HG03457 (cell line): ENCODE measurements around the gene TDP2.
"Not testable (repeated sequence)": the region's sequence is repeated elsewhere in the genome, so short reads cannot be mapped to it uniquely, and the experiment has no call there.

Source experiments
- ATAC-seq: cut with Tn5 transposase; IDR thresholded peaks from one replicate; pipeline ENCODE4 v1.9.1; 2021; ENCODE audit warnings: moderate number of reproducible peaks; ENCODE audit not compliant: unreplicated experiment

Gene TDP2

DNA sequence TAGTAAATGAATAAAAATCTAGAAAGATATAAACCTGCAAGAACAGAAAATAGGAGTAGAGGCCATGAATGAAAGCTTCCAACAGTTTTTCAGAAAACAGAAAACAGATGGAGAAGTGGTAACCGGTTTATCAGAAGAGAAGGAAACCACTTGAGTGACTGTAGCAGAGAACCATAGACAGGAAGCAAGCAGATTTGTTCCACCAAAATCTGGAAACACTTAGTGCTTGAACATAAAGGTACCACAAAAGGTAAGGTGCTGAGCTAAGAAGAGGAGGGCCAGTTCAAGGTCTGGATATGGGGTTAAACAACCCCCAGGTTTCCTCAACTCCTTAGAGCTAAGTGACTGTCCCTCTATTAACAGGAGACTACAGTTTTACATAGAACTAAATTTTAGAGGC is 11.5 kb downstream of the TDP2 start:
- no peak for ATAC-seq

DNA sequence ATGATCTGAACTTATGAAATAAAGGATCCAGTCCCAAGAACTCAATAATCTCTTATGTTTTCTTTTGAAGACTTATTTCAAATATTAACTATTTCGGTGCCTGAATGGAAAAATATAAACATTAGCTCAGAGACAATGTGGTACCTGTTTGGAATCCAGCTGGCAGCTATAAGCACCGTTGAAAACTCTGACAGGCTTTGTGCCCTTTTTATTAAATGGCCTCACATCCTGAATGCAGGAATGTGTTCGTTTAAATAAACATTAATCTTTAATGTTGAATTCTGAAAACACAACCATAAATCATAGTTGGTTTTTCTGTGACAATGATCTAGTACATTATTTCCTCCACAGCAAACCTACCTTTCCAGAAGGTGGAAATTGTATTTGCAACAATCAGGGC is 16.3 kb downstream of the TDP2 start:
- no peak for ATAC-seq

DNA sequence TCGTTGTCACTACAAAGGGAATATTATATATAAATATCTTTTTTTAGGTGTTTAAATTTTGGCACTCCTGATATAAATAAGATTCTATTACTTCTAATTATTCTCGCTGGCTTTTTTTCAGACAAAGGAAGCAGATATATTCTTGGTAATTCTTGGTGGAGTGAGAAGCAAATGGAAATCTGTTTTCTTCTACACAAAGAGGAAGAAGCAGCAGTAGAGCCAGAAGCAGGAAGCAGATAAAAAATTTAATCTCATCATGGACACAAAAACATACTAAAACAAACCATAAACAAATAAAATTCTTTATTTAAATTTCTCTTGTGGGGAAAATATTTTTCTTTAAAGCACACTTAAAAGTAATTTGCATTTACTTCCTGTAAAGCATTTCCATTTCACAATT is 17.0 kb downstream of the TDP2 start:
- no peak for ATAC-seq

DNA sequence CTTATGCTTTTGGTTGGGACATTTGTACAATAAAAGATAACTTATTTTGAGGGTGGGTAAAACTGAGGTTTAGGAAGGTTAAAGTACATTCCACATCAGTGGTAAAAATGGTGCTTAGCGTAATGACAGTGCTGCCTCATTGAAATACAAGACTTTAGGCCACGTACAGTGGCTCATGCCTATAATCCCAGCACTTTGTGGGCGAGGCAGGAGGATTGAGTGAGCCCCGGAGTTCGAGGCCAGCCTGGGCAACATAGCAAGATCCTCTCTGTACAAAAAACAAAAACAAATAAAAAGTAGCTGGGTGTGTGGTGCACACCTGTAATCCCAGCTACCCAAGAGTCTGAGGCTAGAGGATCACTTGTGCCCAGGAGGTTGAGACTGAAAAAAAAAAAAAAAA is 18.4 kb downstream of the TDP2 start:
- no peak for ATAC-seq

DNA sequence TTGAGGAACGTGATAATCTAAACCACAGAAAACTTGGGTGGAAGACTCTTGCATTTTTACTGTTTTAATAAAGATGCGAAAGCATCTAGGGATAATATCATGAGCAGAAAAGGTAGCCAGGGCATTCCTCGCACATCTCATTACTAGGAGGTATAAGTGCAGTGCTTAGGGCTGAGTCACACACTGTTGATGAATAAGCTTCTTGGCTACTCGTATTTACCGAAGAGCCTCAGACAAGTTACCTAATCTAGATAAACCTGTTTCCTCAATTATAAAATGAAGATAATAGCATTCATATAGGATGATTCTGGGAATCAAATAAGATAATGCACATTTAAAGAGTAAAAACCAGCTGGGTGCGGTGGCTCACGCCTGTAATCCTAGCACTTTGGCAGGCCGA is 19.9 kb downstream of the TDP2 start:
- no peak for ATAC-seq

DNA sequence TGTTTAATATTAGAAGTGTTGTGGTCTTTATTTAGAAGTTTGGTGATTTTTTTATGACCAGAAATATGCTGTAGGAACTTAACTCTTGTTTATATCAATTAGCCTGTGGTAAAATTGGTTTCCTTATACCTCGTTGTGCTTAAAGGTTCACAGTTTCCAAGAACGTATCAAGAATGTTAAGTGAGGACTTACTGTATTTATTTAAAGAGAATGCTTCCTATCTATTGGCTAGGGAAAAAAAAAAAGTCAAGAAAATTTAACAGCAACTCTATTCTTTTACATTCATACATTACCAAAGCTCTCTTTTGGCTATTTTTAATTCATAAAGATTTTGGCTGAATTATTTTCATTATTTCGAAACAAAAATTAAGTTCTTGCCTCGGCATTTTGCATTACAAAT is 22.3 kb downstream of the TDP2 start:
- no peak for ATAC-seq

DNA sequence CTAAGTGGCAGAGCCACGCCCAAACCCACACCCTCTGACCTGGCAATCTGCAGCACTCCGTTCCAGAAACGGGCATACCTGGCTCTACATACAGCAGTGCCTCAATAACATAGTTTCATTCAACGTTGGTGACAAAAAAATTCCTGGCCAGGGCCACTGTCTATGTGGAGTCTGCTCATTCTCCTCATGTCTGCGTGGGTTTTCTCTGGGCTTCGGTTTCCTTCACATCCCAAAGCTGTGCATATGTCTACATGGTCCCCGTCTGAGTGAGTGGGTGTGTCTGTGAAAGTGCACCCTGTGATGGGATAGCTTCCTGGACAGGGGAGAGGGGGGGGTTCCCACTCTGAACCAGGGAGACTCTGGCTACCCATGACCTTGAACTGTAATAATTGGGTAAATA is 22.8 kb downstream of the TDP2 start:
- ATAC-seq: no peak

DNA sequence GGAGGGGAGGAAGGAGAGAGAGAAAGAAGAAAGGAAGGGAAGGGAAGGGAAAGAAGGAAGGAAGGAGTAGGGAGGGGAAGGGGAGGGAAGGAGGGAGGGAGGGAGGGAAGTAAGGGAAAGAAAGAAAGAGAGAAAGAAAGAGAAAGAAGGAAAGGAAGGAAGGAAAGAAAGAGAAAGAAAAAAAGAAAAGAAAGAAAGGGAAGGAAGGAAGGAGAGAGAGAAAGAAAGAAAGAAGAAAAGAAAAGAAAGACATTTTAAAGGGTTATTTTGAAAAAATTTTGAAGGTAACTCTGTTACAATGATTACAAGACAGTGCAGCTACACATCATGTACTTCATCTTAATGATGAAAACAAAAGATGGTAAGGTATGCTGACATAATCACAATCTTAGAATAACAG is 24.6 kb downstream of the TDP2 start:
- no peak for ATAC-seq

DNA sequence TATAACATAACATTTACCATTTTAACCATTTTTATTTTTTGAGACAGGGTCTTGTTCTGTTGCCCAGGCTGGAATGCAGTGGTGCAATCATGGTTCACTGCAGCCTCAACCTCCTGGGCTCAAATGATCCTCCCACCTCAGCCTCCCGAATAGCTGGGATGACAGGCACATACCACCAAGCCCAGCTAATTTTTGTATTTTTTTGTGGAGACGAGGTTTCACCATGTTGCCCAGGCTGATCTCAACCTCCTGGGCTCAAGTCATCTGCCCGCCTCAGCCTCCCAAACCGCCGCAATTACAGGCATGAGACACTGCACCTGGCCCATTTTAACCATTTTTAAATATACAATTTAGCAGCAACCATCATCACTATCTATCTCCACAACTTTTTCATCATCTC is 26.1 kb downstream of the TDP2 start:
- ATAC-seq: not testable (repeated sequence)

DNA sequence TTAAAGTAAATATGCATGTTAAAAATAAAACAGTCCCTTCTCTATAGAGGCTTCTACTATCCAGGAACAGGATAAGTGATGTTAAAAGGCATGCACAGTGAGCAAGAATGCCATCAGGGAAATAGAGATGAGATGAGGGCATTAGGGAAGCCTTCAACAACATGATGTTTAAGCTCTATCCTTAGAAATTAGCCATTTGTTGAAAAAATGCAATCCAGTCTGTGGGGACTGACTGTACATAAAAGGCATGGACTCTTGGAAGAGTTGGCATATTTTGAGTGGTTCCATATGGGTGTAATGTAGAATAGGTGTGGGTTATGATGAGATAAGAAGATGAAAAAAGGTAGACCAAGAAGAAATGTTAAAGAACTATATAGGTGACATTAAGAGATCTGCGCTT is 26.5 kb downstream of the TDP2 start:
- ATAC-seq: no peak

DNA sequence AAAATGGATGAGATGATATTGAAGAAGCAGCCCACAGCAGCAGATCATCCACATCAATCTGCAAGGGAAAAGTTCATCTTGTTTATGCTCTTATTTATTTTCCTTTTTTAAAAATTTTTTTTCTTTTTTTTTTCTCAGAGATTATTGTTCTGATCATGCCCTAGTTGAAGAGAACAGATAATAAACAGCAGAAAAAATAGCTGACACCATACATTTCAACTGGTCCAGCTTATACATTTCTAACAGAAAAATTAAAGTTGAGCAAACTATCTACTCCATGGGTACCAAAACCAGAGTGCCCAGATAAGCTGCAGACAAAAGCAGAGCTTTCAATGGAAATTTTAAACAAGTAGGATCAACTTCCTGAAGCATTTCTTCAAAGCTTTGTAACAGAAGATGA is 30.0 kb downstream of the TDP2 start:
- no peak for ATAC-seq

DNA sequence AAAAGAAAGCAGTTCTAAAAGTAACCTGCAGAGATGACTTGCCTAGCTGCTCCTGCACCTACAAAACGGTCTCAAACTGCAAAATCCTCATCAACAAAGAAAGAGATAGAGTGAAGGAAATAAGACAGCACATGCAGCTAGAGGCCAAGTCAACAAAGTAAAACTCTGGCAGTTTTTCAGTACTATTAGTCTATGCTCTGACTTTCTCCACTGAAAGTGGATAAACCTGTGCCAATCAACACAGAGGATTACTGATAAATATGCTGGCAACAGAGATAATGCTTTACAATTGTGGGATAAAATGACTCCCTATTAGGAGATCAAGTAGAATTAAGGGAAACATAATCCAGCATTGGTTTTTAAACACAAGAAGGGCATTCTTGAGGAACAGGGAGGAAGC is 34.1 kb downstream of the TDP2 start:
- ATAC-seq: no peak

DNA sequence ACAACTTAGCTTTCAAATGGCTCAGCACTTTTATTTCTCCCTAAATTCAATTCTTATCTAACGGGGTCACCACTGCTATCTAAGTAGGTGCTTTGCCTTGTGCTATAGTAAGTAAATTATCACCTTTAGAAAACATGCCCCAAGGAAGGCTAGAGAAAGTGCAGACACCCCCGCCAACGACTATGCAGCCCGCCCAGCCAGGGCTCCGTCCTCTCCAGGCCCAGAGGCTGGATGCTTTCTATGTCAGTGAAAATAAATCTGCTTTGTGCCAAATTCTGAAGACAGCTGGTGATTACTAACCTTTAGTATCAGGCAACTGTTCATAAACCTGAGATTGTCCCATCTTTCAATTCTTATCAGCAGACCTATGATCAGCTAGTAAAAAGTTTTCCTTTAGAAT is 35.0 kb downstream of the TDP2 start:
- no peak for ATAC-seq

DNA sequence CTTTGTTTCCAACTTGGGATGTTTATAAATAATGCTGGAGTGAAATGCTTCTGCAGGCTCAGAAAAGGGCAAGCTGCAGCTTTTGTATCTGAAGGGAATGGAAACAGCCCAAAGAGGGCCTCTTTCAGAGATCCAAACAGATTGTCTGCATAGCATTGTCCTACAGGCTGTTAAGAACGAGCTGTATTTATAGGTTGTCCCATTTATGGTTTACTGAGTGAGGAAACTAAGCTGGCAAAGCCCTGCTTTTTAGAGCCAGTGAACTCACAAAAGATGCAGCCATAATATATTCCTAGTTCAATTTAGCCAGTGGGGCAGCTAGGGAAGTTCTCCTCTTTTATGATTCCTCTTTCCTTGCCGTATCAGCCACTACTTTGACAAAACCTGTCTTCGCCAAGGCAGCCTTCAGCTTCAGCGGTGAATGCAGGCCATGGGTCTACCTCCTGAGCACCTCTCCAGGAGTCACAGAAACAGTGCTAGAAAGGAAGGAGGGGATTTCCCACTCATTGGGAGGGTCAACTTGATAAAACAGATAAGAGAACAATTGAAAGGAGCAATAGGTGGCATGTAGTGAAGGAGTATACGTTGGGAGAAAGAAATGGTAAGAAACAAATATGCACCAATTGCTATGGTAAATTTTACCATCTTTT is 35.7 kb downstream of the TDP2 start:
- ATAC-seq: no peak

DNA sequence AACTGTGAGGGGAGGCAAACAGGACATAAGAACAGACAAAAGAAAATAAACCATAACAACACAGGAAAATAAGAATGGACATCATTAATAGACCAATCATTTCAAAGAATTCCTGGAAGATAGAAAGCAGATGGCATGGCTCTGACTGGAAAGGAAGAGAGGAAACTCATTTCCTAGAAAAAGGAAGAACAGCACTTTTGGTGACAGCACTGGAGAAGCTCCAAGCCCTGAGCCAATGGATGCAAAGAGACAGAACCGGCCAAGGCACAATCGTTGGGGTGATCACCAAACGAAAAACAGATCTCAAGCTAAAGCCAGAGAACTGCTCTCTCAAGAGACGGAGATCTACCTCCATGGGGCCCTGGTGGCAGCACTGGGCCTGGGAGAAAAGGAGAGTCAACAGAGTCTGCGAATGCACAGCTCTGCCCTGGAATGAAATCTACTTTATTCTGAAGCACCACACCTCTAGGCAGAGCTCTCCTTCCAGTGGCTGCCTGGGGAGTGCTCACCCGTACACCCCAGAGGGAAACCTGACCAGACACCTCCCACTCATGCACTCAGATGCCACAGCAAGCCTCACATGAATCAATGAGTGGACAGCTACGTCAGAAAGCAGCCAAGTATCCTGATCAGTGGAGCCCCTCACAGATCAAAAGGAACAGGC is 44.9 kb downstream of the TDP2 start:
- ATAC-seq: no peak

DNA sequence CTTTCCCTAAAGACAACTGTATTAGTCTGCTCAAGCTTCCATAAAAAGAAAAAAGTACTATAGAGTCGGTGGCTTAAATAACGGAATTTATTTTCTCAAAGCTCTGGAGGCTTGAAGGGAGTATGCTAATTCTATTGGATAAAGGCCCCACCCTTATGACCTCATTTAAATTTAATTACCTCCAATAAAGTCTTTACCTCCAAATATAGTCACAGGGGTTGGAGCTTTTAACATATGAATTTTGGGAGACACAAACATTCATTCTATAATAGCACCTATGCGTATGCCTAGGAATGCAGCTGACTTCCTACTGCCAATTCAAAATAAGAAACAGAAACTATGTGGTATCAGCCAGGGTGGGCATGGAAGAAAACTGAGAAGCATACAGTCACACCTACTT is 46.1 kb downstream of the TDP2 start:
- no peak for ATAC-seq

DNA sequence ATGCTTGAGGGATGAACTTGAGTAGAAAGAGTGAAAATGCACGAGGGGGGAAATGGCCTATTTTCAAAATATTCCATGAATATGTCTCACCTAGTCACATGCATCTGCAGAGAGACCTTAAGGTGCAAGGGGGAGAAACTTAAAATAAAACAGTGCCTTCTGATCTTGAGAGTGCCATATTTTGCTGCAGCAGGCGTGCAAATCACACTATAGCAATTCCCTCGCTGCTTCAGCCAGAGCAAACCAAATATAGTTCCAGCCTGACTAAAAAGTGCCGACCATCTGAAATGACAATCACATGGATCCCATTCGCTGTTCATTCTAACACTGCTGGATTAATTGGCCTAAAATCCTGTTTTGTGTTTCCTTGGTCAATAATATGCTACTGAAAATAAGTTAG is 47.0 kb downstream of the TDP2 start:
- no peak for ATAC-seq

DNA sequence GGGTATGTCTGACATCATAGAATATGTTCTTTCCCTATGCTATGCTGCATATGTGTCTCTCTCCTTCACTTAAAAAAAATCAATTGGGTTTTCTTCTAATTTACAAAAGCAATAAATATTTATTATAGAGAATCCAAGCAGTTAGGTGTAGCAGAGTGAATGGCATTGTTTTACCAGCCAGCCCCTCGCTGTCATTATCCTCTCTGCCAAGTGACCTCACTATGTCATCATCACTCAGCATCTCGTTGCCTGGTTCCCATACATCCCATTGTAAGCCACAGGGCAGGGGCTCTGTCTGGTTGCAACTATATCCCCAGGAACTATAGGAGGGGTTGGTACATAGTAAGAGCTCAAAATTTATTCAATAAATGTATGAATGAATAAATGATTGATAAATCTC is 52.1 kb downstream of the TDP2 start:
- no peak for ATAC-seq

DNA sequence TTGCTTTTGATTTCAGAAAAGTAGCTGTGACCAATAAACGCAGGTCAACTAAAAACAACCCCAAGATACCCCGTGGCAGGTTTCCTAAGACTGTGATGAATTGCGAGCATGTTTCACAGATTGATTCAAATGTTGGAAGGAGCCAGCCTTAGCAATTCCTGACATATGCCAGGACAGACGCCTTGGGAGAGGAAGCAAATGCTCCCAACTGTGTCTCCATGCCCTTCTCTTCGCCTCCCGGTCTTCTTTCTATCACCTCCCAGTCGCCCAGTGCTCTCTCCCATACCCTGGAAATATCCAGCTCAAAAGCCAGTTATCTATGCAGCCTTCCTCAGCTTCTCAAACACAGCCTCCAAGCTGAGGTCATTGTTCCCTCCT is 52.7 kb downstream of the TDP2 start:
- no peak for ATAC-seq

DNA sequence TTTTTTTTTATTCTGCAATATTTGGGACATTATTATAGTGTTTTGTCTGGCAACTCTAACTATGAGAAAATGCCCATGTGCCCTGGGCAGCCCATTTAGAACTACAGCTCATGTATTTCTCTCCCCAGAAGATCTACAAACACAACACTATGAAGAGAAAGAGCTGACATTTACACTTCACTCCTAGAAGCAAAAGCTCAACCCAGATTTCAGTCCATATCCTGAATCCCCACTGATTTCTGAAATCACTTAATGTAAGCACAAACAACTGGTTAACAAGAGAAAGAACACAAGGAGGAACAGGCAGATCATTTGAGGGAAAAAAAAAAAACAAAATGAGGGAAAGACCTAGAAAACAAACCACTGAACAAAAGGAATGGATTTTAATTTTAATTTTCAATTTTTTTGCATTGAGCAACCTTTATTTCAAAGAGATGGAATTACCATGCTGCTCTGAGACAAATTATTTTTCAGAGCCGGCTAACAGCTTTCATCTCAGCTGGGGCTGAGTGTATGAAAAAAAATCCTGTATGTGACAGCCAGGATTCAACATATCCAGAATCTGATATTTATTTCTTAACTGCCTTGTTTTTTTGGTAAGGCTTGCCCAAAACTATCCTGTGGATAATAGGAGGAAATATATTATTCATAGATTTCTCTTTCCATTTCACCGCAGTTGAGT is 53.2 kb downstream of the TDP2 start:
- ATAC-seq: no peak

DNA sequence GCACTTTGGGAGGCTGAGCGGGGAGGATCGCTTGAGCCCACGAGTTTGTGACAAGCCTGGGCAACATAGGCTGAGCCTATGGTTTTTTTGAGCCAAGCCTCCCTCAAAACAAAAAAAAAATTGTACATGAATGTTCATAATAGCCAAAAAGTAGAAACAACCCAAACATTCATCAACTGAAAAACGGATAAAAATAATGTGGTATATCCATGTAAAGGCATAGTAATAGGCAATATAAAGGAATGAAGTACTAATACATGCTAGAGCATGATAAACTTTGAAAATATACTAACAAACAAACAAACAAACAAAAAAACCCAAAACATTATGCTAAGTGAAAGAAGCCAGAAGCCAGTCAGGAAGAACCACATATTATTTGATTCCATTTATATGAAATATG is 56.0 kb downstream of the TDP2 start:
- ATAC-seq: no peak

DNA sequence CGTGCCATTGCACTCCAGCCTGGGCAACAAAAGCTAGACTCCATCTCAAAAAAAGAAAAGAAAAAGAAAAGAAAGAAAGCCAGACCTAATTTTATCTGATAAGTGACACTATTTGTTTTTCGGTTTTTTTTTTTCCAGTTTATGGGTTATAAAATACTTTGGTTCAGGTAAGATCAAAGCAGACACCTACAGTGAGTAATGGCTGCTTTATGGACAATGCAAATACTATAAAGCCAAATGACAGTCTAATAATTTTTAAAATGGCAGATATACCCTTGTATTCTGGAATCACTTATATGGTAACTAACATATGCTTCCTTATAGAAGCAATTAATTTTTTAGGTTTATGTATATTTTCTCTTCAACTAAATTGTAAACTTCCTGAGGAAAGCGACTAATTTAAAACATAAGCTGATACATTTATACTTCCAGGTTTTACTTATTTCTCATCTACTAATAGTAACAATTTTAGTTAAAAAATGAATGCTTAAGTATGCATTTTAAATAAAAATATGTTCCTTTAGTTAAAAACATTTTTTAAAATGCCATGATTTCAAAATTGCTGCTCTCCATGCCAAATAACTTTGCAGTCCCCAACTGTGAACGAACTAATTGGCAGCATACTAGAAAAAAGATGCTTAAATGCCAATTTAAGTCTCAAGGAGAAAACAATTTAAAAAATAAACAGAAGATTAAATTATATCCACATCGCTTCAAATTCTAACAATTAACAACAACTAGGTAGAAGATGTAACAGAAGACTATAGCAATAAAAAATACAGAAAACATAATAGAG is 59.2 kb downstream of the TDP2 start:
- no peak for ATAC-seq
